ENCODE data around the gene MEF2D. TPM values are rescaled to one million over a fixed set of nuclear protein-coding genes. Genes with fewer than 3 reads are reported as not detected.
A peak's percentile ranks its signal among the peaks of the same experiment; 100 is the strongest.

Gene MEF2D
- total RNA-seq, 6 experiments from 2014 or later, result 13.3 to 17.1 (median 15.0) TPM

DNA sequence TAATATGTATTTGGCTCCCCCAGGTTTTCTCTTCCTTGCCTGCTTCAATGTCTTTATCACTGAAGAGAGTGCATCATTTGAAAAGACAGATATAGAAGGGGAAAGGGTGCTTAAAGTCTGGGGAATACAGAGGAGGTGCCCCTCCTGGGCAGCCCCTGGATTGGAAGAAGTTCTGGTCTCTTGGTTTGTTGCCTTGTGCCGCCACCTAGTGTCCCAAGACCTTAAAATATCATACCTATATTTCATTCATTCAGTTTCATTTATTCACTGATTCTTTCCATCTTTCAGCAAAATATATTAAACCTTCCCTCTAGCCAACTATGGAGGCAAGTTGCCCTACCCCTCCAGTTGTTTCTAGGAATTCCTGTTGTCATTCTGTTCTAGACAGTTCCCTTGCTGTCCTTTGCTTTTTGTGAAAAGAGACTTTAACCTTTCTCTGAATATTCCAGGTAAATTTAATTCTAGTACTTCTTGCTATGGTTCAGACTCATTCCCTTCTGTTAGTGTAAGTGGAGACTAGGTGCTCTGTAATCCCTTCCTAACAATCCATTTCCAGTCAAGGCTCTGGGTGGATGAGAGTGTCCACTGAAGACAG is 56.1 kb downstream of the MEF2D start:
- no peak for DNase-seq
- intact Hi-C loops (cut with DNase I), result loop anchor here (5.0 kb wide), 1 partner anchor 57 kb away; no protein-coding TSS in a partner anchor

GRCh38 chr1:156443286-156443685 is 57.3 kb downstream of the MEF2D start:
- H3K4me3 ChIP-seq, result no peak overlapping the region
- intact Hi-C loops (cut with DNase I), result loop anchor here in 1 of 2 donors (5.0 kb wide), 1 partner anchor 56 kb away; no protein-coding TSS in a partner anchor
- 46% methylated on average over 5 of the region's 6 CpGs for WGBS (ENCODE audit: insufficient coverage, low coverage, low lambda C conversion rate, missing lambda C conversion rate)
- ATAC-seq, result no peak
- H3K36me3 ChIP-seq, result no peaks in the 10 kb centered on the region
- no peaks in the 10 kb centered on the region for H3K9me3 ChIP-seq
- no peaks in the 10 kb centered on the region for H3K4me1 ChIP-seq
- DNase-seq, result no peak
- peaks cover 0 to 32% of the 10 kb centered on the region in 2 donors for H3K27me3 ChIP-seq
- H3K27ac ChIP-seq, result no peak overlapping the region
- no peak for TF ChIP-seq POLR2A (IDR thresholded peaks at IDR 0.05)
- TF ChIP-seq CTCF (IDR thresholded peaks at IDR 0.05), result no peak

More for the DNA sequence above, 56.1 kb downstream of the MEF2D start:
- no peak overlapping the region for H3K4me3 ChIP-seq
- WGBS (ENCODE audit: insufficient coverage, low coverage, low lambda C conversion rate, missing lambda C conversion rate), result 20% methylated on average over 1 of the region's 1 CpG
- no peaks in the 10 kb centered on the region for H3K36me3 ChIP-seq
- H3K4me1 ChIP-seq, result no peaks in the 10 kb centered on the region
- H3K27ac ChIP-seq, result no peak overlapping the region
- peaks cover 0 to 22% of the 10 kb centered on the region in 2 donors for H3K27me3 ChIP-seq
- ATAC-seq, result no peak
- TF ChIP-seq POLR2A (IDR thresholded peaks at IDR 0.05) (no peak), CTCF (IDR thresholded peaks at IDR 0.05) (peak; percentile 14 to 44 (median 39))
- no peaks in the 10 kb centered on the region for H3K9me3 ChIP-seq

DNA sequence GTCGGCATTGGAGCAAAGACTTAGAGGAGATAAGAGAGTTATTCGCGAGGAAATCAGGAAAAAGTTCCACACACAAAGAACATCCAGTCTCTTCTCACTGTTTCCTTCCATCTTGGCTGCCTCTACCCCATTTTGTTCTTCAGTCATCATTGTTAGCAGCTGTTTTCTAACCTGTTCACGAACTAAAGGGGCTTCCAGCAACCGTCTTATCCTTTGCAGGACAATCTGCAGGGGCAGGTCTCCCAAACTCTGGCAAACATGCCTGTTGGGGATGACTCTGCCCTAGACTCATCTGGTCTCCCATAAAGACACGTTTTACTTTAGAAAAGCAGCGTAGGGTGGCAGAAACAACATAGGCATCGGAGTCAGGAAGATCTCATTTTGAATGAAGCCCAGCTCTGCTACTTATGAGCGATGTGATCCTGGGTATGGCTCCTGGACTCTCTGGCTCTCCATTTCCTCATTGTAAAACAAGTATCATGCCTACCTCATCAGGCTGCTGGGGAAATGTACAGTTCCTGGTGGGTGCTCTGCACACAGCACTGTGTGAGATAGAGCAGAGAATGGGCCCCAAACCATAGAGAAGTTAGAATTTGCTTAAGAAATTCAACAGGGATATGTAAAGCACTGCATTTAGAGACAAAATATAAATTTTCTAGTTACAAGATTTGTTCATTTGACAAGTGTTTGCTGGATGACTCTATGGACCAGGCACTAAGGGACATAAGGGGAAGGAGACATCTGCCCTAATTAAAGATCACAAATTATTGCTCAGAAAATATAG is 59.7 kb downstream of the MEF2D start:
- ATAC-seq (no peak), DNase-seq (no peak)
- intact Hi-C loops (cut with DNase I), result loop anchor here in 1 of 2 donors (5.0 kb wide), 1 partner anchor 54 kb away; no protein-coding TSS in a partner anchor
- WGBS (ENCODE audit: insufficient coverage, low coverage, low lambda C conversion rate, missing lambda C conversion rate), result 11% methylated on average over 7 of the region's 9 CpGs
- no peak overlapping the region for H3K27ac ChIP-seq
- peaks cover 0 to 8% (median 0%) of the 10 kb centered on the region in 4 donors for H3K4me1 ChIP-seq
- peaks cover 6 to 47% of the 10 kb centered on the region in 2 donors for H3K27me3 ChIP-seq
- no peaks in the 10 kb centered on the region for H3K9me3 ChIP-seq
- no peaks in the 10 kb centered on the region for H3K36me3 ChIP-seq
- no peak overlapping the region for H3K4me3 ChIP-seq
- TF ChIP-seq CTCF (IDR thresholded peaks at IDR 0.05) (no peak), POLR2A (IDR thresholded peaks at IDR 0.05) (no peak)

- Histone ChIP-seq H3K36me3 (no peaks in the 10 kb centered on the region), H3K27ac (no peak overlapping the region), H3K4me3 (no peak overlapping the region), H3K9me3 (no peaks in the 10 kb centered on the region), H3K27me3 (peaks cover 6 to 55% of the 10 kb centered on the region in 2 donors), H3K4me1 (peaks cover 0 to 14% (median 0%) of the 10 kb centered on the region in 4 donors)
- WGBS (ENCODE audit: insufficient coverage, low coverage, low lambda C conversion rate, missing lambda C conversion rate), result 14% methylated on average over 9 of the region's 14 CpGs
- intact Hi-C loops (cut with DNase I), result loop anchor here in 1 of 2 donors (5.0 kb wide), 1 partner anchor 52 kb away; no protein-coding TSS in a partner anchor
- DNase-seq, result no peak
- TF ChIP-seq CTCF (IDR thresholded peaks at IDR 0.05) (no peak), POLR2A (IDR thresholded peaks at IDR 0.05) (no peak)
- no peak for ATAC-seq
These were observed 60.8 kb downstream of the MEF2D start for GRCh38 chr1:156439777-156440183.

Data from right lobe of liver (tissue), 6 donors.